NCI-H187 (cell line): ENCODE data around the gene COMMD1.
"Not testable (repeated sequence)": the region's sequence is repeated elsewhere in the genome, so short reads cannot be mapped to it uniquely, and the experiment has no call there.

Source experiments
- DNase-seq, 2 experiments: peaks; one replicate each; lab custom pipeline; 2025; lab: John Stamatoyannopoulos, UW

COMMD1 gene

GRCh38 chr2:61924895-61925663, 19.6 kb downstream of the COMMD1 start:
- no peak for DNase-seq

DNA sequence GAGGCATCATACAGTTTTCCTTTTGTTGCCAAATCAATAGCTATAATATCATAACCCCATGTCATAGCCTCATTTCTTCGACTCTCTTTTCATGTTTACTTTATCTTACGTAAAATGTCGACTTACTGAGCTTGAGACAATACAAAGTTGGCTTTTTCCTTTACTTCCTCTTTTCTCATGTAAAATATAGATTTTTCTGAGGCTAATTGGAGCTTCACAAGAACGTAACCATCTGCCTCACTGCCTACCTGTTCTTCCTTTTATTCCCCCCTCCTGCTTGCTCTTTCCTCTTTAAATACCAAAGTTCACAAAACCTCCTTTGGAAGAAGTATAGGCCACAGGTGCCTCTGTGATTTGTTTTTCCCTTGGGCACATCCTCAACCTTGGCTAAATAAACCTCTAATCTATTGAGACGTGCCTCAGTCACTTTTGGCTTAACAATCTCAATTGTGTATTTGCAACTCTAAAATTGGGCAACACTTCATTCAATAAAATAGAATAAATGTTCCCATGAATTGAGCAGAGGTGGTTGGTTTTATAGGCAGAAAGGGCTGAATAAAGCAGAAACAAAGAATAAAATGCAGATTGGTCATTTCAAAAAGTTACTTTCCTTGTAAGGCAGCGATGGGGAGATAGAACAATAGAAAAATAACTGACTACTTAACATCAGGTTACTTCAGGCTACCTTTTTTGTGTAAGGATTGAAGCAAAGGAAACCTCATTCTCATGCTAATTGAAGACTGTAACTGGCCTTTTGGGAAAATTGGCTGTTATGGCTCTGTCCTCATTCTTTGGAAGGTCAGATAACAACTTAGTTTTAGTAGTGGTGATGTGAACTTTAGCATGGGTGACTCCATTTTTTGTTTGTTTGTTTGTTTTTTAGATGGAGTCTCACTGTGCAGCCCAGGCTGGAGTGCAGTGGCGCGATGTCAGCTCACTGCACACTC, 21.3 kb downstream of the COMMD1 start:
- no peak for DNase-seq

DNA sequence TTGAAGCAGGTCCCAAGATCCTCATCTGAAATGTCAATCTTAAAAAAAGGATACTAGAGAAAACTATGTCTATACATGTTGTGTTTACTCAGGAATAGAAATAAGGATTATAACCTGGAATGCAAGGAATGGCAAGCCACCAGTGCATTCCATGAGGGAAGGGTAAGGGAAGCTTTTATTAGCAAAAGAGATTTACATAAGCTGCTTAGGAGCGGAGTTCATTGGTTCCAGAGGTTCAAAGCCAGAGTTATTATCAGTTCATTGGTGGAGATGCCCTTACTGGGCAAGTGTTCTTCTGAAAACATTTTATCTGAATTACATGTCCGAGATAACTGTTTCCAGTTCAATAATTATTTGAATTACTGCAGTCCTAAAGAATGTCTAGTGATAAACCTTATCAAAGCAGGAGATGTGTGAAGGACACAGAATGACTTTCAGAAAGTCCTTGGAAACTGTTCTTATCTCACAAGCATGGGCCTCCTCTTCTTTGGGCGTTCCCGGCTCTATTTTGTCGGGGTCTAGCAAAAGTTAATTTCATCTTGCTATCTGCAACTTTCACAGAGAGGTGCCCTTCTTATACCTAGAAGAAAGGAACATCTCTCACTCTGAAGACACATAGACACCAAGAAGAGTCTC, 23.5 kb downstream of the COMMD1 start:
- no peak for DNase-seq

DNA sequence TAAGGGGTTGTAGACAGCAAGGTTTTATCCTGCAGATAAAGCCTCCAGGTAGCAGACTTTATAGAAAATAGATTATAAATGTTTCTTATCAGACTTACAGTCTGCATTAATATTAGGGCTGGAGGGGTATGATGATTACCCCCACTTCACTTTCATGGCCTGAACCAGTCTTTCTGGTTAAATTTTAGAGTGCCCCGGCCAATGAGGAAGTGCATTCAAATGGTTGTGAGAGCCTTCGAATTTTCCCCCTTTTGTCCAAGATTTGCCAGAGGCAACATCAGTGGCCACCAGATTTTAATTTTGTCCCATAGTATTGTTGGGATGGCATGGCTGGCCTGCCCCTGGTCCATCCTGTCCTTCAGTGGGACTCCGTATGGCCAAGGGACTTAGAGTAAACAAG, 31.6 kb downstream of the COMMD1 start:
- no peak for DNase-seq

DNA sequence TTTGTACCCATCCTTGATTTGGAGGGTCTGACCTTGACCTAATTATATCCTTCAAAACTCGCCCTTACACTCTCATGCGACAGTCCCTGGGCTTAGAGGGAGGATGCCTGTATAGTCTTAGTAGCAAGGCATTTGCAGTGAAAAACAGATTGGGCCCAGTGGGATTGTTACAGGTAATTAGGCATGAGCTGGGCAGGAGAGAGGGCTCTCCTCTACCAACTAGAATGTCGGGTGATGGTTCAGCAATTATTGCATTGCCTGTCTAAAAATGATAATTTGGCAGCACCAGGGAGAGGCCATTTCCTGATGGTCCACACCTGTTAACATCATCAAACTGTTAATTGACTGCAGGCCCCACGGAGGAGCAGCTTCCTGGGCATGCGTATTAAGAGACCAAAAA, 32.4 kb downstream of the COMMD1 start:
- DNase-seq: no peak

DNA sequence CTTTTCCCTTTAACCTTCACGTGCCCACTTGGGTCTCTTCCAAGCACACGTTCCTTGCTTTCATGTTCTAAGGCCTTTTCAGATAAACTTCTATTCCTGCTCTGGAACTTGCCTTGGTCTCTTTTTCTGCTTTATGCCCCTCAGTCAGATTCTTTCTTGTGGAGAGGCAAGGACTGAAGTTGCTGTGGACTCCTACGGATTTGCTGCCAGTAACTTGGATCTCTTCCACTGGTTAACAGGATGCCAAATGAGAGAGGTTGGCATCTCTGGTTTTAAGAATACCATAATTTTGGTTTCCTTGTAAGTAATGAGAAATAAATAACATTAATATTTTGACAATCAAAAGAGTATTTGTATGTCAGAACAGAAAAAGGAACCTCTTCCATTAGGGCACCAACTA, 33.0 kb downstream of the COMMD1 start:
- no peak for DNase-seq

GRCh38 chr2:61943251-61943650, 37.8 kb downstream of the COMMD1 start:
- no peak for DNase-seq

GRCh38 chr2:61946666-61947065, 41.2 kb downstream of the COMMD1 start:
- DNase-seq: no peak

DNA sequence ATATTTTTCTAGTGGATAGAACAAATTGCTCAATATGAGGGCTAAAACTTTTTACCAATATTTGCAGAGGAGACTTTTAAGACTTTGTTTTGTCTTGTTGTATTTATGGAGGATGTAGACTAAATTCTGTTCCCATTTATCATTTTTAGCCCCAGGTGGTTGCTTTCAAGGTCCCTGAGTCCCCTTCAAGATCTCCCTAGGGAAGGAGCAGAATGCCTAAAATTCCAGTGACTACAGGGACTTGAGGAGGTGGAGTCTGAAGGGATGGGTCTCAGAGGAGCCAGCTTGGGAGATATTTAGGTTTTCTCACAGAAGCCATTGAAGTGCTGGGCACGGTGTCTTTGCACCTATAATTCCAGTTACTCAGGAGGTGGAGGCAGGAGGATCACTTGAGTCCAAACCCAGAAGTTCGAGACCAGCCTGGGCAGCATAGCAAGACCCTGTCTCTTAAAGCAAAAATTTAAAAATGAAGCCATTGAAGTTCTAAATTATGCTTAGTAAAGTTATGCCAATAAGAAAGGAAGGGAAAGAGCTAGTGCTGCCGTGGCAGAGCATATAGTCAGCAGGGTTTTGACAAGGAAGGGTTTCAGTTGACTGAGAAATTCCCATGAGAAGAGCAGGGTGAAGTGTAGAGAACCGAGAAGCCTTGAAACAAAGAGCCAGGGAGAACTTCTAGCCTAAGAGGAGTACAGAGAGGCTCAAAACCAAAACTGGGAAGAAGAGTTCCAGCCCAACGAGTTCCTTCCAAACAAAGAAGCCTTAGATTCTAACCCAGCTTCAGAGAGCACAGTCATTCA, 43.4 kb downstream of the COMMD1 start:
- DNase-seq: no peak

GRCh38 chr2:61949458-61949713, 43.9 kb downstream of the COMMD1 start:
- no peak for DNase-seq

- no peak for DNase-seq
Measured at GRCh38 chr2:61949714-61950560, 44.5 kb downstream of the COMMD1 start.

- DNase-seq: no peak
Measured at GRCh38 chr2:61950571-61951315, 45.3 kb downstream of the COMMD1 start.

- no peak for DNase-seq
Measured at GRCh38 chr2:61951881-61952280, 46.4 kb downstream of the COMMD1 start.

GRCh38 chr2:61952288-61952687, 46.8 kb downstream of the COMMD1 start:
- no peak for DNase-seq

DNA sequence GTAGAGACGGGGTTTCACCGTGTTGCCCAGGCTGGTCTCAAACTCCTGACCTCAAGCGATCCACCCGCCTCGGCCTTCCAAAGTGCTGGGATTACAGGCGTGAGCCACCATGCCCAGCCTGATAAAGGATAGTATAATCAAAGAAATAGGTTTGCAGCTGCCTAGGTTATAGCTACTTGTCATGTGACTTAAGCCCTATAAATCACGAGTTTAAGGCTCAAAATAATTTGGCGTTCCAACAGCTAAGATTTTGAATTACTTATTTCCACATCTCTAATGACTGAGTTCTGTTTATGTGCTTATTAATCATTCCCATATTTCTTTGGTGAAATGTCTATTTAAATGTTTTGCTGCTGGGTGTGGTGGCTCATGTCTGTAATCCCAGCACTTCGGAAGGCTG, 49.4 kb downstream of the COMMD1 start:
- DNase-seq: not testable (repeated sequence)

DNA sequence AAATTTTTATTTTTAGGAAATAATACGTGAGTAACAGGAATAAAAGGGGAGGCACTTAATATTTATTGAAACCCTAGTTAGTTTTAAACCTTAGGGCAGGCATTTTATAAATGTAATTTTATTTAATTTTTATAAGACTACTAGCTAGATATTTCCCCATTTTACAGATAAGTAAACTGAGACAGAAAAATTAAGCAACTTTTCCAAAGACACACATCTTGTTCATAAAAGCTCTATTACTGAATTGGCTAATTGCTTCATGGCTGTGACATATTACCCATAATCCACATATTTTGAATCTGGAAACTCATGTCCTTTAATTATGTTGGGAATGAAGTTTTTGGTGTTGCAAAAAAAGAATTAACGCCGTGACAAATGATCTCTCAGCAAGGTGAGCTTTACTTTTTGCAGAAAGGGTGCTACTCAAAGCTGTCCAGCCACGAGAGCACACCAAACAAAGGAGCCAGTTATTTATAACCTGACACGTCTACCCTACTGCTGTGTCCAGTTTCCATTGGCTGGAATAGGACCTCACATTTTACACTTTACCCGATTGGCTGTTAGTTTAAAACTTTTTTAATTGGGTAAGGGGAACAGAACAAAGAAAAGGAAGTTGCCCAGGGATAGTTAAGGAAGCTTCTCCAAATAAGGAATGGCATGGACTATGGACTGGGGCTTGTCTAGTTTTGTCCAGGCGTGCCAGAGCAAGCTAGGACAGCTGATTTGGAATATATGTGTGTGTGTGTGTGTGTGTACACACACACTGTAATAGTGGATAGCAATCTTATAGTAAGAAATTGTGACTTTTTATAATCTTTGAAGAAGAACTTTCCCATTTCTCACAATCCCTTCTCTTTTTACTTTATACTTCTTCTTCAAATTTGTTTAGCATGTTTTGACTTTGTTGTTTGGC, 54.2 kb downstream of the COMMD1 start:
- no peak for DNase-seq

DNA sequence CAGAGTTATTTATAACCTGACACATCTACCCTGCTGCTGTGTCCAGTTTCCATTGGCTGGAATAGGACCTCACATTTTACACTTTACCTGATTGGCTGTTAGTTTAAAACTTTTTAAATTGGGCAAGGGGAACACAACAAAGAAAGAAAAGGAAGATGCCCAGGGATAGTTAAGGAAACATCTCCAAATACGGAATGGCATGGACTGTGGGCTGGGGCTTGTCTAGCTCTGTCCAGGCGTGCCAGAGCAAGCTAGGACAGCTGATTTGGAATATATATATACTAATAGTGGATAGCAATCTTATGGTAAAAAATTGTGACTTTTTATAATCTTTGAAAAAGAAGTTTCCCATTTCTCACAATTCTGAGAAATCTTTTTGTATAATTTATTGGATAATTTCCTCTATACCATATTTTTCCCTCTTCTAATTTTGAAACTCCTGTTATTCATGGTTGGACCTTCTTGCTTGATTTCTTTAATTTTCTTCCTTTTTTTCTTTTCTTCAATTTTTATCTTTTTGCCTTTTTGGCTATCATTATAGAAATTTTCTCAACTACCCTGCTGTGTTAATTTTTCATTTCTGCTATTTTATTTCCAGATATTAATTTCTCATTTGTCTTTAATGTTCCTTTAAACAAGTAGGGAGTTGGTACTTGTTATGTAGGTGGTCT, 55.9 kb downstream of the COMMD1 start:
- DNase-seq: no peak

- no peak for DNase-seq
Measured at GRCh38 chr2:61962095-61962984, 56.9 kb downstream of the COMMD1 start.
